ENCODE results near the gene CACYBP. TPM values are rescaled to one million over a fixed set of nuclear protein-coding genes. Genes with fewer than 3 reads are reported as not detected.

CACYBP gene
- total RNA-seq, 1 donor from 2014 or later, result 70.2 TPM

DNA sequence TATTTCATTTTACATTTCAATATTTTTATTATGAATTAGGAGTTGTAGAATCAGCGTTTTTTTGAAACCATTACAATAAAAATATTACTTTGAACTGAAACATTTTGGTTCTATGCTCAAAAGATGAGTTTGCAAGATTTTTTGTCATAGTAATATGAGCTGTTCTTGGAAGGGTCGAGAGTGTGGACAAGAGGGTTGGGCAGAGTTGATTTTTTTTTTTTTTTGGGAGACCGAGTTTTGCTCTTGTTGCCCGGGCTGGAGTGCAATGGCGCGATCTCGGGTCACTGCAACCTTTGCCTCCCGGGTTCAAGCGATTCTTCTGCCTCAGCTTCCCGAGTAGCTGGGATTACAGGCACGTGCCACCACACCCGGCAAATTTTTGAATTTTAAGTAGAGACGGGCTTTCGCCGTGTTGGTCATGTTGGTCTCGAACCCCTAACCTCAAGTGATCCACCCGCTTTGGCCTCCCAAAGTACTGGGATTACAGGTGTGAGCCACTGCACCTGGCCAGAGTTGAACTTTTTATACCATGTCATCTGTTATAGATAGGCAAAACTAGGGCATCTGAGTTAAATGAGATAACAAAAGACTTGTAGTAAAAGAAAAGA is 3.3 kb downstream of the CACYBP start:
- ATAC-seq, result no peak
- Histone ChIP-seq H3K9me3 (no peaks in the 10 kb centered on the region), H3K4me1 (peaks cover 15% of the 10 kb centered on the region), H3K36me3 (peaks cover 27% of the 10 kb centered on the region), H3K27me3 (no peaks in the 10 kb centered on the region), H3K27ac (no peak overlapping the region), H3K4me3 (no peak overlapping the region)
- TF ChIP-seq, protein P1, sequence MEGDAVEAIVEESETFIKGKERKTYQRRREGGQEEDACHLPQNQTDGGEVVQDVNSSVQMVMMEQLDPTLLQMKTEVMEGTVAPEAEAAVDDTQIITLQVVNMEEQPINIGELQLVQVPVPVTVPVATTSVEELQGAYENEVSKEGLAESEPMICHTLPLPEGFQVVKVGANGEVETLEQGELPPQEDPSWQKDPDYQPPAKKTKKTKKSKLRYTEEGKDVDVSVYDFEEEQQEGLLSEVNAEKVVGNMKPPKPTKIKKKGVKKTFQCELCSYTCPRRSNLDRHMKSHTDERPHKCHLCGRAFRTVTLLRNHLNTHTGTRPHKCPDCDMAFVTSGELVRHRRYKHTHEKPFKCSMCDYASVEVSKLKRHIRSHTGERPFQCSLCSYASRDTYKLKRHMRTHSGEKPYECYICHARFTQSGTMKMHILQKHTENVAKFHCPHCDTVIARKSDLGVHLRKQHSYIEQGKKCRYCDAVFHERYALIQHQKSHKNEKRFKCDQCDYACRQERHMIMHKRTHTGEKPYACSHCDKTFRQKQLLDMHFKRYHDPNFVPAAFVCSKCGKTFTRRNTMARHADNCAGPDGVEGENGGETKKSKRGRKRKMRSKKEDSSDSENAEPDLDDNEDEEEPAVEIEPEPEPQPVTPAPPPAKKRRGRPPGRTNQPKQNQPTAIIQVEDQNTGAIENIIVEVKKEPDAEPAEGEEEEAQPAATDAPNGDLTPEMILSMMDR (IDR thresholded peaks at IDR 0.05), result no peak
- DNase-seq, result no peak
- intact Hi-C loops (cut with DNase I), result no loop called here

DNA sequence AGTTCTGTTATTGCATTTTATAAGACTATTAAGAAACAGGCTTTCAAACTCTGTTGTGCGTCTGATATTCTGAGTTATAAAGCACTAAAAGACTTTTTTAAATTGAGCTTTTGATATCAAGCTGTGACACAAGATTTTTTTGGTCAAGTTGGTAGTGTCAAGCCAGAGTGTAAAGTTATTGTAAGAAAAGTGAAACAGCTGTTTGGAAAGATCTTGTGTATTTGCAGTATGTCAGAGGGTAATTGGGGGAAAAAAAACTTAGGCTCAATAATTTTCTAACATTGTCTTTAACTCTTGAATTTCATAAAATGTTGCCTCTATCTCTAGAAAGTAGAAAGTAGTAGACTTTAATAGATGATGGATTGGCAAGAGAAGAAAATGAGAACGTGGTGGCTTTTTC is 3.8 kb downstream of the CACYBP start:
- DNase-seq, result no peak
- intact Hi-C loops (cut with DNase I), result no loop called here
- Histone ChIP-seq H3K27me3 (no peaks in the 10 kb centered on the region), H3K9me3 (no peaks in the 10 kb centered on the region), H3K4me1 (peaks cover 15% of the 10 kb centered on the region), H3K36me3 (peaks cover 32% of the 10 kb centered on the region), H3K27ac (no peak overlapping the region), H3K4me3 (no peak overlapping the region)
- no peak for ATAC-seq
- TF ChIP-seq, protein P1 (IDR thresholded peaks at IDR 0.05), result no peak

DNA sequence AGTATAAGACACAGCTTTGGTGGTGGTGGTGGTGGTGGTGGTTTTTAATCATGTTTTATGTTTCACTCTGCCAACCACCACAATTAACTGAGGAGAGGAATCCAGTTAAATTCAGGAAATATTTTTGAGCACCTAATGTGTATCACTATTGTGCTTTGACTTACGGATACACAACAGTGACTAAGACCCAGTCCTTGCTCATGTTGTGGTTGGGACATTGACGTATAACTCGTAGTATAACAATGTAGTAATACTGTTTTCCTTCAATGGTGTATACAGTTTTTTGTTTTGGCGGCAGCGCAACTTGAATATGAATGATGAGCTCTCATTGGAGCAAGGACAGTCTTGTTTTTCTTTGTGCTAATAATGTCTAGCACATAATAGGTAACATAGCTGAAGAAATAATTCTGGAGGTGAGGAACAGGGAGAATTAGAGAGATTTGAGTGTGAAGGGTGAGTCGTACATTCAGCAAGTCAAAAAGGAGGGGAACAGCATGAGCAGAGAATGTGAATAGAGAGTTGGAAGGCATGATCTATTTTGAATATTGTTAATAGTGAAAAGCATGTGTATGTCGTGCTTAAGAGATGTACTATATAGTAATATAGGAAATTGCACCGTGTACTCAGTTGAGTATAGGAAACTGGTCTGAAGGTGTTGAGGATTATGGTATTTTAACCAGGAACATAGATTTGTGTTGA is 5.5 kb downstream of the CACYBP start:
- Histone ChIP-seq H3K36me3 (peaks cover 48% of the 10 kb centered on the region), H3K27me3 (no peaks in the 10 kb centered on the region), H3K9me3 (no peaks in the 10 kb centered on the region), H3K4me3 (no peak overlapping the region), H3K4me1 (peaks cover 15% of the 10 kb centered on the region), H3K27ac (no peak overlapping the region)
- ATAC-seq, result no peak
- TF ChIP-seq, protein P1 (IDR thresholded peaks at IDR 0.05), result no peak
- no peak for DNase-seq
- intact Hi-C loops (cut with DNase I), result no loop called here

DNA sequence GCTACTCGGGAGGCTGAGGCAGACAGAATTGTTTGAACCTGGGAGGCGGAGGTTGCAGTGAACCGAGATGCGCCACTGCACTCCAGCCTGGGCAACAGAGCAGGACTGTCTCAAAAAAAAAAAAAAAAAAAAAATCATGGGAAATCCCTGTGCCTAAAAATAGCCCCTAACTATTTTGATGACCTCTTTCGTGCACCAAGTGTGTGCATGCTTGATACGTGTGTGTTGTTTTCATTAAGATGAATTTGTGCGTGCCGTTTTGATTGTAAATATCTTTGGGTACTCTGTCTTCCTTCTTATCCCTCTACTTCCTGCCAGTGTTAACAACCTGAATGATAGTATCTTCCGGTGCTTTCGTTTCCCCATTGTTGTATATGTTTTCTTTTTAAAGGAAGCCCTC is 9.8 kb downstream of the CACYBP start:
- TF ChIP-seq, protein P1 (IDR thresholded peaks at IDR 0.05), result no peak
- no peaks in the 10 kb centered on the region for H3K4me1 ChIP-seq
- H3K4me3 ChIP-seq, result no peak overlapping the region
- no peak for ATAC-seq
- no peak overlapping the region for H3K27ac ChIP-seq
- no peak for DNase-seq
- no peaks in the 10 kb centered on the region for H3K27me3 ChIP-seq
- intact Hi-C loops (cut with DNase I), result no loop called here
- H3K9me3 ChIP-seq, result no peaks in the 10 kb centered on the region
- H3K36me3 ChIP-seq, result peaks cover 91% of the 10 kb centered on the region

DNA sequence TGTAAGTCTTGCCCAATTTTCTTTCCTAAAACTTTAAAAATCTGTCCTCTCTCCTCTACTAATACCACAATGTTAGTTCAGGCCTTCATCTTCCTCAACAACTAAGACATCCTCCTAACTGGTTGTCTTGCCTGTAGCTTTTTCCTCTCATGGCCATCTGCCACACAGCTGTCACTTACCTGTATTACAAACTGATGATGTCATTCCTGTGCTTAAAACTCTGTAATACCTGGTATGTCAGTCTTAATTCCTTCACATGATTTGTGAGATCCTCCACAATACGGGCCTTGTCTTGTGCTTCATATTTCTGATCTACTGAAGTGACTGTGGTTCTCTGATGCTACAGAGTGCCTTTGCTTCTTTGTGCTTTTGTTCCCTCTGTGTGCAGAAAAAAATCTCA is 13.7 kb downstream of the CACYBP start:
- no peaks in the 10 kb centered on the region for H3K27me3 ChIP-seq
- ATAC-seq (no peak), DNase-seq (no peak)
- no peaks in the 10 kb centered on the region for H3K9me3 ChIP-seq
- no peaks in the 10 kb centered on the region for H3K4me1 ChIP-seq
- no peak overlapping the region for H3K4me3 ChIP-seq
- H3K36me3 ChIP-seq, result peaks cover 99% of the 10 kb centered on the region
- intact Hi-C loops (cut with DNase I), result no loop called here
- H3K27ac ChIP-seq, result no peak overlapping the region
- TF ChIP-seq, protein P1 (IDR thresholded peaks at IDR 0.05), result no peak

All from upper lobe of right lung (tissue), 1 donor.